ENCODE data around the gene TRIM36.
A peak's percentile ranks its signal among the peaks of the same experiment; 100 is the strongest.

The TRIM36 gene, protein sequence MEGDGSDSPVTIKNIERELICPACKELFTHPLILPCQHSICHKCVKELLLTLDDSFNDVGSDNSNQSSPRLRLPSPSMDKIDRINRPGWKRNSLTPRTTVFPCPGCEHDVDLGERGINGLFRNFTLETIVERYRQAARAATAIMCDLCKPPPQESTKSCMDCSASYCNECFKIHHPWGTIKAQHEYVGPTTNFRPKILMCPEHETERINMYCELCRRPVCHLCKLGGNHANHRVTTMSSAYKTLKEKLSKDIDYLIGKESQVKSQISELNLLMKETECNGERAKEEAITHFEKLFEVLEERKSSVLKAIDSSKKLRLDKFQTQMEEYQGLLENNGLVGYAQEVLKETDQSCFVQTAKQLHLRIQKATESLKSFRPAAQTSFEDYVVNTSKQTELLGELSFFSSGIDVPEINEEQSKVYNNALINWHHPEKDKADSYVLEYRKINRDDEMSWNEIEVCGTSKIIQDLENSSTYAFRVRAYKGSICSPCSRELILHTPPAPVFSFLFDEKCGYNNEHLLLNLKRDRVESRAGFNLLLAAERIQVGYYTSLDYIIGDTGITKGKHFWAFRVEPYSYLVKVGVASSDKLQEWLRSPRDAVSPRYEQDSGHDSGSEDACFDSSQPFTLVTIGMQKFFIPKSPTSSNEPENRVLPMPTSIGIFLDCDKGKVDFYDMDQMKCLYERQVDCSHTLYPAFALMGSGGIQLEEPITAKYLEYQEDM

DNA sequence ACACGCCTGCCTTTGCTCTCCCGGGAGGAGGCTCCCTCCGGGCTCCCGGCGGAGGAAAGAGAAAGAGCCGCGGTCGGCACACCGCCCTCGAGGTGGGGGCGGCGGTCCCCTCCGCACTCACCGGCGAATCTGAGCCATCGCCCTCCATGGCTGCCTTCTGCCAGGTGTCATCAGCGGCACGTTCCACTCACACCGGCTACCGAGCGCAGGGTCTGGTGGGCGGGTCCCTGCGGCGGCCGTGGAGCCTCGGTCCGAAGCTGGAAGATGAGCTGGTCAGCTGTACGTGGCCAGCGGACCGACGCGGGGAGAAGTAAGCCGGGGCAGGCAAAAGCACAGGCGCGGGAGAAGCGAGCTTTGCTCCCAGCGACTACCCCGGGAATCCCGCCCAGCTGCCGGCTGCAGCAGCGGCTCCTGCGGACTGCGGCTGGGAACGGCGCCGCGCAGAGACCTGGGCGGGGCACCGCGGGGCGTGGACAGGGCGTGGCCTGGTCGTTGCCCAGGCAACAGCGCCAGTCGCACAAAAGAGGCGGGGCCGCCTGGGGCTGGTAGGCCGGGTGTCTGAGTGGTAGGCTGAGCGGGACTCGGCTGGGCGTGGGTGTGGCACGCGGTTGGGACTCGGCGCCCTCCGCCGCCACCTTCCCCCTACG is at the start of gene TRIM36:
Gene TRIM36, minus strand, starts transcription at position 422 of the 647 bp plus-strand sequence. Its CDS starts 274 bp downstream, at position 148.
- DNase-seq: peak; percentile 81 to 84

DNA sequence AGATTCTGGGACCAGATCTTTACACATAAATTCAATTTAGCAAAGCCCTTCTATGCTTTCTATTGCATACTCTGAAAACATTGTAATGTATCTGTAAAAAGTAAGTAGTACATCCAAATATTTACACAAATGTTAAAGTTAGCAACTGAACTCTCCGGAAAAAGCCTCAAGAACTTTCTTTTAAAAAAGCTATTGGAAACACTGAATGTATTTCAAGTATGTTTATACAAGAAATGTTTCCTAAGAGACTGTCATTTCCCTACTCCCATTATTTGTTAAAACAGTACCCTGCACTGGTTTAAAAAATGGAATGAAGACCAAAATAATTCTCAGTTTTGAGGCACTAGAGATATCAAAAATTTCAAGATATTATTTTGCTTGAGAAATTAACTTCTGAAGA is 44.8 kb upstream of the TRIM36 start:
- DNase-seq: no peak

- DNase-seq: no peak
Observed at GRCh38 chr5:115209279-115209678, 39.6 kb upstream of the TRIM36 start.

GRCh38 chr5:115202952-115203351 is 33.2 kb upstream of the TRIM36 start:
- DNase-seq: no peak

- DNase-seq: no peak
Observed at GRCh38 chr5:115196161-115196560, 26.5 kb upstream of the TRIM36 start.

- no peak for DNase-seq
Observed at GRCh38 chr5:115194676-115195075, 25.0 kb upstream of the TRIM36 start.

DNA sequence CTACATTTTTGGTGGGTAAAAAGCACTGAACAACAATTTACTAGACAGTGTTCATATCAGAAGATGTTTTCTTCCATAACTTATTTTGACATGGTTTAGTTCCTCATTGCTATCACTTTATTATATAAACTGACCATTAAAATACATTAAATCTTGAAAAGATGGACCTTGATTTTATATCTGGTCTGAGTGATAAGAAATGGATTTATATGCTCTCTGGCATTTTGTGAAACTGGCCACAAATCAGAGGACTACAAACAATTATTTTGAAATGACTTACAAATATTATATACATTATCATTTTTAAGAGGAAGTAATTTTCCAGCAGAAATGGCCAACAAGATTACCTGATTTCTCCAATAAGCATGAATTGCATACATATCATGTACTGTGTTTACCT is 23.6 kb upstream of the TRIM36 start:
- no peak for DNase-seq

DNA sequence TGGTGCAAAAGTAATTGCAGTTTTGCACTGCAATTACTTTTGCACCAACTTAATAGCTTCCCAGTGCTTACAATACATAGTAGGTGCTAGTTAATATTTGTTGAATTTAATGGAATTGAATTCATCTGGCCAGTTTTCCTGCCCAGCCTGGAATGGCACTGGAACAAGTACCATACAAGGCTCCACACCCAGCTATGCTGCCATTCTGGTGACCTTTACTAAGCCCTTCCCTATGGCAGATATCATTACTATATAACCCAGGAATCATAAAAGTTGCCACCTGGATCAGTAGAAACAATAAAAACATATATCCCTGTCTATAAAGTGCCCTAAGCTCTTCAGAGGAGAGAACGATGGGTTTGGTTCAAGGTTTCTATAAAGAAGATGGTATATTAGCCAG is 22.4 kb upstream of the TRIM36 start:
- no peak for DNase-seq

- no peak for DNase-seq
Observed at GRCh38 chr5:115191474-115192031, 21.8 kb upstream of the TRIM36 start.

DNA sequence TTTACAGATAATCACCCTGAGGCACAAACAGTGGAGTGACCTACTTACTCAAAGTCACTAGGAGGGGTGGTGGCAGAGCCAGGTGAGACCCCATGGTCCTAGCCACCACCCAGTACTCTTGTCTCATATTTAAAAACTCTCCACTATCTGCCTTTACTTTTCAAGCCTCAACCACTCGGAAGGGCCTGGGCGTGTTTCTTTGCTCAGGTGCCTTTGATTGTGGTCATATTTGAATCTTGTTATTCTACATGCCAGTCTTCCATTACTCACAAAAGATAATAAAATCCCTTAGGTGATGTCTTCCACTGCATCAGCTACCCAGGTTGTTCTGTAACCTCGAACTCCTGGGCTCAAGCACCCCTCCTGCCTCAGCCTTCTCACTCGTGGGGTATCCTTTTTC is 20.7 kb upstream of the TRIM36 start:
- DNase-seq: no peak

DNA sequence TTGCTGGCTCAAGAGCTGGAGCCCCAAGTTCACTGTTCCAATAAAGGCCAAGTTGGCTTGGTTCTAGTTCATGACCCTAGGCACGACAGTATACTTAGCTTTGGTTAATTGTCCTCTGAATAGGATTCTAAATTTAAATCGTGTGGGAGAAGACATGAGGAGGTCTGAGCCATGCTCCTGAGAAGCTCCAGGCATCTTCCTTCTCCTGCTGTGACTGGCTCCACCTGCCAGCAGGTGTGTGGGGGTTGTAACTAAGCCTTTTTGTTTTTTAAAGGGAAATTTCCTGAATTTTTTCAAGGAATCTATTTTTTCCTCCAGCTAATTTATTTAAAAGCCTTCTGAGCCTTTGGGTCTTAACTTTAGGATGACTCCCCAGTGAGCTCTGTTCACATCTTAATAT is 20.2 kb upstream of the TRIM36 start:
- no peak for DNase-seq

DNA sequence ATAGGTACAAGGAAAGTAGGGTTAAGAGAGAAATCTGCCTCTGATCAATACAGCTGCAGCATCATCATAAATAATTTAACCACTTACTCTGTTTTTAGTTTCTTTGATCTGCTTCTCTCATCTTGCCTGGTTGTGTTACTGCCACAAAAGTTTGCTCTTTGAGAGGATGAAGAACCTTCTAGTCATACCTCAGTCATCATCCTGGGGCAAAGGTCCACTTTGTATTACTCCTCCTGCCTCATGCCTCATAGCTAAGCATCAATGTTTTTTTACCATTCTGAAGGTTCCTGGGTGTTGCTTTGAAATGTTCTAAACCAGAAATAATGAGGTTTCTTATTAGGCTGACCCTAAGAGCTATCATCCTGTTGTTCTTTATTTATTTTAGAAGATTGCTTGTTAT is 17.1 kb upstream of the TRIM36 start:
- no peak for DNase-seq

GRCh38 chr5:115184770-115185169 is 15.1 kb upstream of the TRIM36 start:
- no peak for DNase-seq

DNA sequence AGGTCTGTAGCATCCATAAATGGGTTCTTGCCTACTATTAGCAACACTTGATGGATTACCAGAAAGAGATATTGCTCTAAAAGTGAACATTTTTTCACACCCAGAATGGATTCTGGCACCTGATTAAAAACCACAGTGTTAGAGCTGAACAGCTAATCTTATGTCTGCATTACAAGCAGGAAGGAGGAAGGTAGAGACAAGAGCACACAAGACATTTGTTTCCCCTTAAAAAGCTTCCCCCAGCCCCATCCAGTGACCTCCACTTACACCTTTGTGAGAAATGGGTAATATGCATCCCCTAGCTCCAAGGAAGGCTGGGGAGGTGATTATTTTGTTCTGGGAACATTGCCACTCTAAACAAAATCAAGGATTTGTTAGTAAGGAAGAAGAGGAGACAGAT is 12.0 kb upstream of the TRIM36 start:
- no peak for DNase-seq

- peak; percentile 8 to 28 for DNase-seq
Observed at GRCh38 chr5:115180165-115180709, 10.5 kb upstream of the TRIM36 start.

- no peak for DNase-seq
Observed at GRCh38 chr5:115179394-115180164, 9.9 kb upstream of the TRIM36 start.

DNA sequence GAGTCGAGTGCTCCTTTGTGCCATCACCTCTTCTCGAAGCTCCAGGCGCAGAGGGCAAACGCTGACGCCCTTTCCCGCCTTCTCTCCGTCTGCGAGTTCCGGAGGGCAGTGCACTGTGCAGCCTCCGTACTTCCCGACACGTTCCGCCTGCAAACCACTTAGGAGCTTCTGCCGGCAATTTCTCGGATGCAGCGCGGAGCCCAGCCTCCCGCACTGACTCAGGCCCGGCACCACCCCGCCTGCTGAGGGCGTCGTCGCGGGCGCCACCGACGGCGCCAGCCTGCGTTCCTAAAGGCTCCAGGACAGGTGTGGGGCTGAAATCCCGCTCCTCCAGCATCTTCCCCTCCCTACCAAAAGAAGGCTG is 9.3 kb upstream of the TRIM36 start:
- DNase-seq: no peak

GRCh38 chr5:115170929-115171510 is 1.3 kb upstream of the TRIM36 start:
- no peak for DNase-seq

DNA sequence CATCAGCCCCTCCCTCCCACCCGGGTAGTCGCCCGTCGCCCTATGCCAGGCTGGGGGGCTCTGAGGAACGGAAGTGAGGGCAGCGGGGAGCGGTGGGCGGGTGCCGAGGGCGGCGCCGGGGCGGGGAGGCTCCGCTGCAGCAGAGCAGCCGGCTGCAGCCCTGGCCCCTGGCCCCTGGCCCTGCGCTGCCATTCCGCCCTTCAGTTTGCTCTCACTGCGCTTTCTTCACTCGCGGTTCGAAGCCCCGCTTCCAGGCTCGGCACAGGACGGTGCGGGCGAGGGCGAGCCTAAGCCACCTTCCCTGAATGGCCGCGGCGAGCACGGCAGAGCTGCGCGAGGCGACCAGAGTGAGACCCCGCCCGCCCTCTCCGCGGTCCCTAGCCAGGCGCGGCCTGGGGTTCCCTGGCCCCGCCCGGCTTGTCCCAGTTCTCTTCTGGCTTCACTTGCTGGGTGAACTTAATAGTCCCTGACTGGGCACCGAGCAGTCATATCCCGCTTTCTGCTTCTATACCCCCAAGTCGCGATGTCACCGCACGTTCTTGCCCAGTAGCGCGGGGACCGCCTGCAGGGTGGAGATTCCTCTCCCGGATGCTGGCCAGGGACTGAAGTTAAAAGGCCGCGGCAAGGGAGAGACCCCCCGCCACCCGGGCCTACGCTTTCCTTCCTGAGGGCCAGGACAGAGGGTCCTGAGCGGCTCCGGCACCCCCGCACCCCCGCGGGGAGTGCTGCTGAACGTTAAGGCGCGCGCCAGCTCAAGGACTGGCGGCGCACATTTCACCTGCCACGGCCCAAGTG is 623 bp upstream of the TRIM36 start:
- DNase-seq: peak in 1 of 2 experiments; percentile 31

DNA sequence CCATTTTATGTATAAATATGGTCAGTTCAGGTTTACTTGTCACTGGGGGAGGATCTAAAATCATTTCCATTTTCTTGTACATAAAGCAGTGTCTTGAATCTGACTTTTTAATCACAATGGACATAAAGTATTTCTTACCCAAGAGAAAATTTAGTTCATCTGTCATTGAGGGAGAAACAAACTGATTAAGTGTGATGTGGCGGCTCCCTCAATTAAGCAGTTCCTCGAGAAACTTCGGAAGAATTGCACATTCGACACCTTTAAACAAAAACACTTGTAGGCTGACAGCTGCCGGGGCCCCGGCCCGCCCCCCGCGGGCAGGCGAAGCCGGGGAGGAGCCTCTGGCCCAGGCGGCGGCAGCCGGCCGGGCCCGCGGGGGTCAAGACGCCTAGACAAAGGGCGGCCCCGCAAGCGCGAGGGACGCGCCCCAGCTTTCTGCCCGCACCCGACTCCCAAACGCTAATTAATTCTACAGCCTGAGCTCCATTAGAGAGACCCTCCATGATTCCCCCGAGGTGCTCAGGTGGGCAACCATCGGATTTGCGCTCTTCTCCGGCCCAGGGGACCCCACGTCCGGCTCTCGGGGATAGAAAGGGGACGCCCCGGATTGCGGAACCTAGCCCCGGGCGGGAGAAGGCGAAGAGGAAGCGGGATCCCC is 750 bp downstream of the TRIM36 start:
- no peak for DNase-seq
